Measurements from ENCODE around the gene ACP3.
"Not testable (repeated sequence)": the region's sequence is repeated elsewhere in the genome, so short reads cannot be mapped to it uniquely, and the experiment has no call there.

Gene ACP3

DNA sequence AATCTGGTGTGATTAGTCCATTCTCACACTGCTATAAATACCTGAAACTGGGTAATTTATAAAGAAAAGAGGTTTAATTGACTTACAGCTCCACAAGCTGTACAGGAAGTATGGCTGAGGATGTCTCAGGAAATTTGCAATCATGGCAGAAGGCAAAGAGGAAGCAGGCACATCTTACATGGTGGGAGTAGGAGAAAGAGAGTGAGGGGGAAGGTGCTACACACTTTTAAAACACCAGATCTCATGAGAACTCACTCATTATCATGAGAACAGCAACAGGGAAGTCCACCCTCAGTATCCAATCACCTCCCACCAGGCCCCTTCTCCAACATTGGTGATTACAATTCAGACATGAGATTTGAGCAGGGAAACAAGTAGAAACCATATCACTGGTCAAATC, 24.0 kb upstream of the ACP3 start:
- H3K36me3 Mint-ChIP-seq = no peaks in the 10 kb centered on the region
- peaks cover 11% of the 10 kb centered on the region for H3K27me3 Mint-ChIP-seq
- no peak overlapping the region for H3K4me3 Mint-ChIP-seq
- peaks cover 10% of the 10 kb centered on the region for H3K9me3 Mint-ChIP-seq (ENCODE audit: low read depth)
- H3K27ac Mint-ChIP-seq = no peak overlapping the region
- H3K4me1 Mint-ChIP-seq (ENCODE audit: low read depth) = no peaks in the 10 kb centered on the region

- Mint-ChIP-seq H3K9me3 (ENCODE audit: low read depth) (peaks cover 8% of the 10 kb centered on the region), H3K4me3 (no peak overlapping the region), H3K36me3 (no peaks in the 10 kb centered on the region), H3K27me3 (peaks cover 11% of the 10 kb centered on the region), H3K27ac (no peak overlapping the region), H3K4me1 (ENCODE audit: low read depth) (no peaks in the 10 kb centered on the region)
Measured at GRCh38 chr3:132294906-132295305, 22.3 kb upstream of the ACP3 start.

DNA sequence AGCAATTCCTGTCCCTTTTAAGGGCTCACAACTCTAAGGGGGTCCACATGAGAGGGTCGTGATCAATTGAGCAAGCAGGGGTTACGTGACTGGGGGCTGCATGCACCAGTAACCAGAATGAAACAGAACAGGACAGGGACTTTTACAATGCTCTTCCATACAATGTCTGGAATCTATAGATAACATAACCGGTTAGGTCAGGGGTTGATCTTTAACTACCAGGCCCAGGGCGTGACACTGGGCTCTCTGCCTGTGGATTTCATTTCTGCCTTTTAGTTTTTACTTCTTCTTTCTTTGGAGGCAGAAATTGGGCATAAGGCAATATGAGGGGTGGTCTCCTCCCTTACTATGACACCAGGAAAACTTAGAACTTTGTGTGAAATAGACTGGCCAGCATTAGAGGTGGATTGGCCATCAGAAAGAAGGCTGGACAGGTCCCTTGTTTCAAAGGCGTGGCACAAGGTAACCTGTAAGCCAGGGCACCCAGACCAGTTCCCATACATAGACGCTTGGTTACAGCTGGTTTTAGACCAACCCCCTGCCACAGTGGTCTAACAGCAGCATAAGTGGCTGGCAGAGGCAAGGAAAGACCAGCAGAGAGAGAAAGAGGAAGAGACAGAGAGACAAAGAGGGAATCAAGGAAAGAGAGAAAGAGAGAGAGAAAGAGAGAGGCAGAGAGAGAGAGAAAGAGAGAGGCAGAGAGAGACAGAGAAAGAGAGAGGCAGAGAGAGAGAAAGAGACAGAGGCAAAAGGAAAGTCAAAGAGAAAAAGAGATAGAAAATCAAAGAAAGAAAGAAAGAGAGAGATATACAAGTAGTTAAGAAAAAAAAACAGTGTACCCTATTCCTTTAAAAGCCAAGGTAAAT, 13.6 kb upstream of the ACP3 start:
- not testable (repeated sequence) for H3K27ac Mint-ChIP-seq

DNA sequence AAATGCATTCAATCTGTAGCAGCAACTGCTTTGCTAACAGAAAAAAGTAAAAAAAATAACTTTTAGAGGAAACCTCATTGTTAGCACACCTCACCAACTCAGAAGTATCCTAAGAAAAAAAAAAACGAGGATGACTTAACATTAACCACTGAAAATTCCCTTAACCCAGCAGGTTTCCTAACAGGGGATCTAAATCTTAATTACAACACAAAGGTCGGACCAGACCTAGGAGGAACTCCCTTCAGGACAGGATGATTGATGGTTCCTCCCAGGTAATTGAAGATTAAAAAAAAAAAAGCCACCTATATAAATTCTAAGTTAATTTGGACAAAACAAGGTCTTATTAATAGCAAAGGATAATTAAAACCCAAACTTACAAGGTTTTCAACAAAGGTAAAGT, 12.9 kb upstream of the ACP3 start:
- H3K27ac Mint-ChIP-seq; H3K4me1 Mint-ChIP-seq (ENCODE audit: low read depth); H3K4me3 Mint-ChIP-seq; H3K36me3 Mint-ChIP-seq; H3K9me3 Mint-ChIP-seq (ENCODE audit: low read depth): not testable (repeated sequence)
- peaks cover 11% of the 10 kb centered on the region for H3K27me3 Mint-ChIP-seq

More for the DNA sequence above, 13.6 kb upstream of the ACP3 start:
- not testable (repeated sequence) for H3K4me1 Mint-ChIP-seq (ENCODE audit: low read depth); H3K9me3 Mint-ChIP-seq (ENCODE audit: low read depth); H3K4me3 Mint-ChIP-seq; H3K36me3 Mint-ChIP-seq
- H3K27me3 Mint-ChIP-seq = peaks cover 11% of the 10 kb centered on the region

DNA sequence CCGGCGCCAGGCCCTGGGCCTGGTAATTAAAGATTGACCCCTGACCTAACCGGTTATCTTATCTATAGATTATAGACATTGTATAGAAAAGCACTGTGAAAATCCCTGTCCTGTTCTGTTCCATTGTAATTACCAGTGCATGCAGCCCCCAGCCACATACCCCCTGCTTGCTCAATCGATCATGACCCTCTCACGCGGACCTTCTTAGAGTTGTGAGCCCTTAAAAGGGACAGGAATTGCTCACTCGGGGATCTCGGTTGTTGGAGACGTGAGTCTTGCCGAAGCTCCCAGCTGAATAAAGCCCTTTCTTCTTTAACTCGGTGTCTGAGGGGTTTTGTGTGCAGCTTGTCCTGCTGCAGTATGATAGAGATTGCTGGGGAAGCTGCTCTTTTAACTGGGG, 7.2 kb upstream of the ACP3 start:
- not testable (repeated sequence) for H3K9me3 Mint-ChIP-seq (ENCODE audit: low read depth); H3K36me3 Mint-ChIP-seq; H3K27ac Mint-ChIP-seq; H3K4me1 Mint-ChIP-seq (ENCODE audit: low read depth); H3K4me3 Mint-ChIP-seq; H3K27me3 Mint-ChIP-seq

DNA sequence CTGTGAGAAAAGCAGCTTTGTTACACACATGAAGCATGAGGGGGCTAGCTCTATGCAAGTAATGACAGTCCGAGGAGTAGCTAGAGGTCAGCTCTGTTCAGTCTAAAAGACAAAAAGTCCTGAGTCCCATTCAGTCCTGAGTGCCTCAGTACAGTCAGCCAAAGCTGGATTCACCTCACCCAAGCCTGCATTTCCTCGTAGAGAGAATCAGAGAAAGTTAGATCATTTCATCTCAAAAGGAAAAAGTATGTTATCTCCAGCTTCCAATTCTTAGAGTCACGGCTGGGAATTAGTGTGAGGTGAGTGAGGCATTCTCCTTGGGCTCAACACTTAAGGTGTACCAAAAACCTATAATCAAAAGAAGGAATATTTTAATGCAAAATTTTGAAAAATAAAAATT, 5.9 kb upstream of the ACP3 start:
- Mint-ChIP-seq H3K27me3 (peaks cover 7% of the 10 kb centered on the region), H3K4me3 (no peak overlapping the region), H3K4me1 (ENCODE audit: low read depth) (no peaks in the 10 kb centered on the region), H3K9me3 (ENCODE audit: low read depth) (no peaks in the 10 kb centered on the region), H3K27ac (no peak overlapping the region), H3K36me3 (no peaks in the 10 kb centered on the region)

DNA sequence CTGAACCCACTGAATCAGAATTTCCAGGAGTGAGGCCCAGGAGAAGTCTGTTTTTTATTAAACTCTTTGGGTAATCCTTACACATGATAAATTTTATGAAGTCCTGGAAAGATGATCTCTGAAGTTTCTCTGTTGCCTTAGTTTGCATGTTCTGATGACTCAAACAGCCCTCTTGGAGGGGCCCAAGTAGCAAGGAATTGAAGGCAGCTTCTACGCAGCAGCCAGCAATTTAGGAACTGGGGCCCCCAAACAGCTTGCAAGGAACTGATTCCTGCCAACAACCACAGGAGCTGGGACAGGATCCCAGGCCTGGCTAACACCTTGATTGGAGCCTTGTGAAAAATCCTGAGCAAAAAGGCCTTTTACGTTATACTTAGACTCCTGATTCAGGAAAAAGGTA, 5.4 kb upstream of the ACP3 start:
- no peaks in the 10 kb centered on the region for H3K4me1 Mint-ChIP-seq (ENCODE audit: low read depth)
- H3K9me3 Mint-ChIP-seq (ENCODE audit: low read depth) = no peaks in the 10 kb centered on the region
- no peaks in the 10 kb centered on the region for H3K36me3 Mint-ChIP-seq
- H3K27me3 Mint-ChIP-seq = peaks cover 7% of the 10 kb centered on the region
- no peak overlapping the region for H3K4me3 Mint-ChIP-seq
- H3K27ac Mint-ChIP-seq = no peak overlapping the region

DNA sequence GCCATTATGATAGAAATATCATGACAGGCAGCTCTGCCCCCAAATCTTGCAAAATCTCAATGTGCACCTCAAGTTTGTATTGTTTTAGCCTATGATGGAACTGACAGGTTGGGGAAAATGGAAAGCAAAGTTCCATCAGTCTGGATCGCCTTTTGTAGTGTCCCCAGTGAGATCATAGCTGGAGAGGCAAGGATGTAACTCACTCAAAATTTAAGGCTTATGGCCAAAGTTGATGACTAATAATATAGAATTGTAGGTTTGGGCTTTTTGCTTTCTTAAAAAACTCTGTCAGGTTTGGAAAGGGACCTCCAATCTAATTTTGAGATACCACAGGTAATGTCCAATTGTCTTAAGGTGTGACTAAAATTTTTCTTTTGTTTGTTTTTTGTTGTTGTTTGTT, 1.4 kb upstream of the ACP3 start:
- Mint-ChIP-seq H3K27me3 (peaks cover 14% of the 10 kb centered on the region), H3K9me3 (ENCODE audit: low read depth) (no peaks in the 10 kb centered on the region), H3K27ac (no peak overlapping the region), H3K36me3 (no peaks in the 10 kb centered on the region), H3K4me1 (ENCODE audit: low read depth) (no peaks in the 10 kb centered on the region), H3K4me3 (no peak overlapping the region)

GRCh38 chr3:132318451-132318850, 1.2 kb downstream of the ACP3 start:
- Mint-ChIP-seq H3K4me1 (ENCODE audit: low read depth) (no peaks in the 10 kb centered on the region), H3K36me3 (no peaks in the 10 kb centered on the region), H3K4me3 (no peak overlapping the region), H3K9me3 (ENCODE audit: low read depth) (no peaks in the 10 kb centered on the region), H3K27me3 (peaks cover 18% of the 10 kb centered on the region), H3K27ac (no peak overlapping the region)

GRCh38 chr3:132321304-132321703, 4.1 kb downstream of the ACP3 start:
- Mint-ChIP-seq H3K9me3 (ENCODE audit: low read depth) (no peaks in the 10 kb centered on the region), H3K4me3 (no peak overlapping the region), H3K36me3 (no peaks in the 10 kb centered on the region), H3K27me3 (peaks cover 16% of the 10 kb centered on the region), H3K4me1 (ENCODE audit: low read depth) (no peaks in the 10 kb centered on the region), H3K27ac (no peak overlapping the region)

GRCh38 chr3:132325103-132325606, 7.9 kb downstream of the ACP3 start:
- Mint-ChIP-seq H3K27ac (no peak overlapping the region), H3K4me1 (ENCODE audit: low read depth) (no peaks in the 10 kb centered on the region), H3K27me3 (peaks cover 13% of the 10 kb centered on the region), H3K36me3 (no peaks in the 10 kb centered on the region), H3K4me3 (no peak overlapping the region), H3K9me3 (ENCODE audit: low read depth) (no peaks in the 10 kb centered on the region)

DNA sequence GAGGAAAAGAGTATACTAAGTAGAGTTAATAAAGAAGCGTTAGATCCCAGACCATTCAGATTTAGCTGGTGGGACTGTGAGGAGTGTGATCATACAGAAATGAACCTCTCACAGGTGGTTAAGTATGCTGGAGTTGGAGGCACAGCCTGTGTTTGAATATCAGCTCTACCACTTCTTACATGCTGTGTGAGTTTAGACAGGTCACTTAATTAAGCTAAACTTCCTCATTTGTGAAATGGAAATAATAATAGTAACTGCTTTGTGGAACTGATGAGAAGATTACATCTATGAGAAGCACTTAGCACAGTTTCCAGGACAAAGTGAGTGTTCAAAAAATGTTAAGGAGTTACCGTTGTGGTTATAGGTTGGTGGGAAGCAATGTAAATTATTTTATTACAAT, 8.4 kb downstream of the ACP3 start:
- Mint-ChIP-seq H3K27me3 (peaks cover 10% of the 10 kb centered on the region), H3K9me3 (ENCODE audit: low read depth) (no peaks in the 10 kb centered on the region), H3K4me3 (no peak overlapping the region), H3K27ac (no peak overlapping the region), H3K36me3 (no peaks in the 10 kb centered on the region), H3K4me1 (ENCODE audit: low read depth) (no peaks in the 10 kb centered on the region)

GRCh38 chr3:132326251-132326650, 9.0 kb downstream of the ACP3 start:
- no peak overlapping the region for H3K4me3 Mint-ChIP-seq
- no peaks in the 10 kb centered on the region for H3K36me3 Mint-ChIP-seq
- H3K27ac Mint-ChIP-seq = no peak overlapping the region
- H3K9me3 Mint-ChIP-seq (ENCODE audit: low read depth) = no peaks in the 10 kb centered on the region
- peaks cover 9% of the 10 kb centered on the region for H3K27me3 Mint-ChIP-seq
- H3K4me1 Mint-ChIP-seq (ENCODE audit: low read depth) = no peaks in the 10 kb centered on the region

- Mint-ChIP-seq H3K36me3 (no peaks in the 10 kb centered on the region), H3K4me1 (ENCODE audit: low read depth) (no peaks in the 10 kb centered on the region), H3K4me3 (no peak overlapping the region), H3K27ac (no peak overlapping the region), H3K27me3 (peaks cover 2% of the 10 kb centered on the region), H3K9me3 (ENCODE audit: low read depth) (no peaks in the 10 kb centered on the region)
Measured at GRCh38 chr3:132332082-132332481, 14.9 kb downstream of the ACP3 start.

GRCh38 chr3:132332508-132332907, 15.3 kb downstream of the ACP3 start:
- no peaks in the 10 kb centered on the region for H3K4me1 Mint-ChIP-seq (ENCODE audit: low read depth)
- H3K9me3 Mint-ChIP-seq (ENCODE audit: low read depth) = no peaks in the 10 kb centered on the region
- H3K4me3 Mint-ChIP-seq = no peak overlapping the region
- H3K27ac Mint-ChIP-seq = no peak overlapping the region
- peaks cover 2% of the 10 kb centered on the region for H3K27me3 Mint-ChIP-seq
- H3K36me3 Mint-ChIP-seq = no peaks in the 10 kb centered on the region

GRCh38 chr3:132341746-132342145, 24.5 kb downstream of the ACP3 start:
- H3K9me3 Mint-ChIP-seq (ENCODE audit: low read depth) = no peaks in the 10 kb centered on the region
- H3K4me3 Mint-ChIP-seq = no peak overlapping the region
- H3K4me1 Mint-ChIP-seq (ENCODE audit: low read depth) = peaks cover 4% of the 10 kb centered on the region
- H3K27ac Mint-ChIP-seq = no peak overlapping the region
- H3K27me3 Mint-ChIP-seq = peaks cover 4% of the 10 kb centered on the region
- H3K36me3 Mint-ChIP-seq = no peaks in the 10 kb centered on the region
